ENCODE data around the gene MRPL37. TPM values are rescaled to one million over a fixed set of nuclear protein-coding genes. Genes with fewer than 3 reads are reported as not detected.

Gene MRPL37
- total RNA-seq, 1 donor from 2014 or later, result 41.8 TPM

GRCh38 chr1:54248966-54249365 is 49.0 kb downstream of the MRPL37 start:
- TF ChIP-seq, protein P1, sequence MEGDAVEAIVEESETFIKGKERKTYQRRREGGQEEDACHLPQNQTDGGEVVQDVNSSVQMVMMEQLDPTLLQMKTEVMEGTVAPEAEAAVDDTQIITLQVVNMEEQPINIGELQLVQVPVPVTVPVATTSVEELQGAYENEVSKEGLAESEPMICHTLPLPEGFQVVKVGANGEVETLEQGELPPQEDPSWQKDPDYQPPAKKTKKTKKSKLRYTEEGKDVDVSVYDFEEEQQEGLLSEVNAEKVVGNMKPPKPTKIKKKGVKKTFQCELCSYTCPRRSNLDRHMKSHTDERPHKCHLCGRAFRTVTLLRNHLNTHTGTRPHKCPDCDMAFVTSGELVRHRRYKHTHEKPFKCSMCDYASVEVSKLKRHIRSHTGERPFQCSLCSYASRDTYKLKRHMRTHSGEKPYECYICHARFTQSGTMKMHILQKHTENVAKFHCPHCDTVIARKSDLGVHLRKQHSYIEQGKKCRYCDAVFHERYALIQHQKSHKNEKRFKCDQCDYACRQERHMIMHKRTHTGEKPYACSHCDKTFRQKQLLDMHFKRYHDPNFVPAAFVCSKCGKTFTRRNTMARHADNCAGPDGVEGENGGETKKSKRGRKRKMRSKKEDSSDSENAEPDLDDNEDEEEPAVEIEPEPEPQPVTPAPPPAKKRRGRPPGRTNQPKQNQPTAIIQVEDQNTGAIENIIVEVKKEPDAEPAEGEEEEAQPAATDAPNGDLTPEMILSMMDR (IDR thresholded peaks at IDR 0.05), result no peak
- no peak overlapping the region for H3K4me3 ChIP-seq
- no peaks in the 10 kb centered on the region for H3K27me3 ChIP-seq (ENCODE audit: low read depth)
- intact Hi-C loops (cut with DNase I), result no loop called here
- H3K27ac ChIP-seq, result no peak overlapping the region
- ATAC-seq (no peak), DNase-seq (no peak)
- H3K9me3 ChIP-seq, result no peaks in the 10 kb centered on the region
- no peaks in the 10 kb centered on the region for H3K4me1 ChIP-seq
- H3K36me3 ChIP-seq, result peaks cover 51% of the 10 kb centered on the region

- ATAC-seq (peak in 1 of 2 donors; percentile 20), DNase-seq (no peak)
- intact Hi-C loops (cut with DNase I), result no loop called here
- Histone ChIP-seq H3K27ac (no peak overlapping the region), H3K4me1 (no peaks in the 10 kb centered on the region), H3K4me3 (no peak overlapping the region), H3K27me3 (ENCODE audit: low read depth) (no peaks in the 10 kb centered on the region), H3K36me3 (peaks cover 51% of the 10 kb centered on the region), H3K9me3 (no peaks in the 10 kb centered on the region)
- TF ChIP-seq, protein P1 (IDR thresholded peaks at IDR 0.05), result no peak
Observed at GRCh38 chr1:54249819-54250435, 50.0 kb downstream of the MRPL37 start.

GRCh38 chr1:54250670-54251069 is 50.7 kb downstream of the MRPL37 start:
- intact Hi-C loops (cut with DNase I), result no loop called here
- ATAC-seq (no peak), DNase-seq (no peak)
- Histone ChIP-seq H3K4me1 (no peaks in the 10 kb centered on the region), H3K4me3 (no peak overlapping the region), H3K9me3 (no peaks in the 10 kb centered on the region), H3K27me3 (ENCODE audit: low read depth) (no peaks in the 10 kb centered on the region), H3K27ac (no peak overlapping the region), H3K36me3 (peaks cover 45% of the 10 kb centered on the region)
- TF ChIP-seq, protein P1 (IDR thresholded peaks at IDR 0.05), result no peak

GRCh38 chr1:54252371-54252936 is 52.5 kb downstream of the MRPL37 start:
- H3K4me1 ChIP-seq, result no peaks in the 10 kb centered on the region
- H3K4me3 ChIP-seq, result no peak overlapping the region
- H3K9me3 ChIP-seq, result no peaks in the 10 kb centered on the region
- DNase-seq (no peak), ATAC-seq (no peak)
- peaks cover 31% of the 10 kb centered on the region for H3K36me3 ChIP-seq
- intact Hi-C loops (cut with DNase I), result no loop called here
- H3K27me3 ChIP-seq (ENCODE audit: low read depth), result no peaks in the 10 kb centered on the region
- no peak overlapping the region for H3K27ac ChIP-seq
- TF ChIP-seq, protein P1 (IDR thresholded peaks at IDR 0.05), result no peak

DNA sequence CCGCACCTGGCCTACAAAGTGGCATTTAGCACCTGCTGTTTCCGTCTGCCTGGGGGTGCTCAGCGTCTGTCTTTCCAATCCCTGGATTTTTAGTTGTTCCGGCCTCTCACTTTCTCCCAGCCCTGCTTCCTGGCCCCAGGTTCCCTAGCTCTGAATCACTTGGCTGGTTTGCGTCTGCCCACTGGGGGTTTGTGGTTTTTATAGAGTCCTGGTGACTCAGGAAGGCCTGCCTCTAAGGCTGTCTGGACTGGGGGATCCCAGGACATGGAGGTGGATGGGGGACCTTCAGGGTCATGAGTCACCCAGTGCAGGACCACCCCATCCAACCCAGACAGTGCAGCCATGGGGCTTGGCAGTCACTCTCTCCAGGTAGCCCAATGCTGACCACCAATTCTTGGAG is 53.5 kb downstream of the MRPL37 start:
- Histone ChIP-seq H3K4me3 (no peak overlapping the region), H3K27me3 (ENCODE audit: low read depth) (no peaks in the 10 kb centered on the region), H3K36me3 (peaks cover 21% of the 10 kb centered on the region), H3K9me3 (no peaks in the 10 kb centered on the region), H3K4me1 (no peaks in the 10 kb centered on the region), H3K27ac (no peak overlapping the region)
- DNase-seq, result no peak
- intact Hi-C loops (cut with DNase I), result no loop called here
- TF ChIP-seq, protein P1 (IDR thresholded peaks at IDR 0.05), result no peak
- no peak for ATAC-seq
